GM21619 (cell line): ENCODE measurements around the gene BATF.

ENCODE experiments used
- ATAC-seq: cut with Tn5 transposase; IDR thresholded peaks from one replicate; pipeline ENCODE4 v1.9.1; 2021; ENCODE audit not compliant: unreplicated experiment

The BATF gene

GRCh38 chr14:75531660-75532317, 9.5 kb downstream of the BATF start:
- ATAC-seq = no peak

DNA sequence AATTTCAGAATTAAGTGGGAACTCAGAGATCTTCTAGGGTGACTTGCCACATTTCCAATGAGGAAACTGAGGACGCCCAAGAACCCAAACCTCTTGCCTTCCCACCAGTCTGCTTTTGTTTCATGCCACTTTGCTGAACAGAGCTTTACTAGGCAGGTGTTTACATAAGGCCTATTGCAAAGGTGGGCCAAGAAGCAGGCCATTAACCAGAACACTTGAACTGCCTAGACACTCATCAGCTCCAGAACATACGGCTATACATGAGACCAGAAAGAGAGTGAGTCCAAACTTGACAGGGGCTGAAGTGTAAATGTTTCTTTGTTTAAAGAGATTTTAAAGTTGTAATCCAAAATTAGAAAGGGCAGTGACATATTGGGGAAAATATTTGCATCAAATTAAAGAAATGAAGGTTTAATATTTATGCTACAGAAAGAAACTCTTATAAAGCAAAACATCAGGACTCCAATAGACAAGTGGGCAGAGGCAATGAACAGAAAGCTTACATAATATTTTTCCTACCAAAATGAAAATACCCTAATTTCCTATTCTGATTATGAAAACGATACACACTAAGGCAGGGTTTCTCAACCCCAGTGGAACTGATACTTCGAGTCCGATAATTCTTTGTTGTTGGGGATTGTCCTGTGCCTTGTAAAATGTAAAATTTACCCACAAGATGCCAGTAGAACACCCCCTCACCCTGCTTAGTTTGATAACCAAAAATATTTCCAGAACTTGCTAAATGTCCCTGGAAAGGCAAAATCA, 11.7 kb downstream of the BATF start:
- no peak for ATAC-seq

DNA sequence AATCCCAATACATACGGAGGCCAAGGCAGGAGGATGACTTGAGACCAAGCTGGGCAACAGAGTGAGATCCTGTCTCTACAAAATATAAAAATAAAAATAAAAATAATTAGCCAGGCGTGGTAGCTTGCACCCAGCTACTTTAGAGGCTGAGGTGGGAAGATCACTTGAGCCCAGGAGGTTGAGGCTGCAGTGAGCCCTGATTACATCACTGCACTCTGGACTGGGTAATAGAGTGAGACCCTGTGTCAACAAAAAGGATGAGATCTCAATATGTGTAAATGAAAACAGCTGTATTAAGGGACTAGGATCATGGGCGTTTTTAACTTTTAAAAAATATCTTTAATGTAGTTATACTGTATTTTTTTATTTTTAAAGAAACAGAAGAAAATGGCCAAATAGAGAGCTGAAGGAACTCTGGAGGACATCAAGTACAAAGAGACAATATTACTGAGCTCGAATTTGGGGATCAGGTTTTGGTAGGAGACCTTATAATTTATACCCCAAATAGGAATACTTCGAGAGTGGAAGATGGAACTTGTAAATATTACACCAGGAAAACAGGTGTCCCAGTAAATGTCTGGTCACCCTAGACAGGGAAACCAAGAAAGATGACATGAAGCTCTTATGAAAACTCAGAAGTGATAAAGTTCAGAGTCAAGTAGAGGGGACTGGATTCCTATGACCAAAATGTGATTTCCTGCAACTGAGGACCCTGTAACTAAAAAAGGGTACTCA, 13.1 kb downstream of the BATF start:
- ATAC-seq = no peak

DNA sequence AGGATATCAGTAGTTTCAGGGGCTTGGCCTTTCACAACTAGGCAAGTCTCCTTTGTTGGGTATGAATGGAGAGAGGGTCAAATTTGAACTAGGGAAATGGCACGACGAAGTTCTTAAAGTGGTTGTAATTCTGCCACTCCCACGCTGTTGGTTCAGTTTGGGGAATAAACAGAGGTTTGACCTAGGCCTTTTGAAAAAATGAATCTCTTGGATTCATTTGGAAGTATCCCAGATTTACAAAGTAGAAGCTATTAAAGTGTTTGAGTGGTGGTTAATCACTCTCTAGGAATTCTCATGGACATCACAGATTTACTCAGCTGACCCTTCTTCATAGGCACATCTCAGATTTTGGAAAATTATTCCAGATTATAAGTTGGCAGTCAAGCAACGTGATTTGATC, 14.8 kb downstream of the BATF start:
- no peak for ATAC-seq

DNA sequence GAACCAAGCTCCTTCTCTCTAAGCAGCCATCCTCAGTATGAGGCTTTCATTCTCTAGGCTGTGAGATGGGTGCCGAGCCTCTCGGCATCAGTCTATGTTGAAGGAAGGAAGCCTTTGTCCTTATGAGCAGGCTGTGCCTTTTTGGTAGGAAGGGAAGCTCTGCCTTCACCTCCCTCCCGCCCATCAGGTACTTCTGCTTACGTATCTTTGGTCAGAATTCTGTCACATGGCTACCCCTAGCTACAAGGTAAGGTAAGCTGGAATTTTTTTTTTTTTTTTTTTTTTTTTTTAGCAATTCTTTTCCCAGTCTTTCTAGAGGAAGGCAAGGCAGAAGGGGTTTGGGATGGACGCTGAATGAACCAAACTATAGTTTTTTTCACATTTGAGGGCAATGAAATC, 16.9 kb downstream of the BATF start:
- ATAC-seq = no peak

DNA sequence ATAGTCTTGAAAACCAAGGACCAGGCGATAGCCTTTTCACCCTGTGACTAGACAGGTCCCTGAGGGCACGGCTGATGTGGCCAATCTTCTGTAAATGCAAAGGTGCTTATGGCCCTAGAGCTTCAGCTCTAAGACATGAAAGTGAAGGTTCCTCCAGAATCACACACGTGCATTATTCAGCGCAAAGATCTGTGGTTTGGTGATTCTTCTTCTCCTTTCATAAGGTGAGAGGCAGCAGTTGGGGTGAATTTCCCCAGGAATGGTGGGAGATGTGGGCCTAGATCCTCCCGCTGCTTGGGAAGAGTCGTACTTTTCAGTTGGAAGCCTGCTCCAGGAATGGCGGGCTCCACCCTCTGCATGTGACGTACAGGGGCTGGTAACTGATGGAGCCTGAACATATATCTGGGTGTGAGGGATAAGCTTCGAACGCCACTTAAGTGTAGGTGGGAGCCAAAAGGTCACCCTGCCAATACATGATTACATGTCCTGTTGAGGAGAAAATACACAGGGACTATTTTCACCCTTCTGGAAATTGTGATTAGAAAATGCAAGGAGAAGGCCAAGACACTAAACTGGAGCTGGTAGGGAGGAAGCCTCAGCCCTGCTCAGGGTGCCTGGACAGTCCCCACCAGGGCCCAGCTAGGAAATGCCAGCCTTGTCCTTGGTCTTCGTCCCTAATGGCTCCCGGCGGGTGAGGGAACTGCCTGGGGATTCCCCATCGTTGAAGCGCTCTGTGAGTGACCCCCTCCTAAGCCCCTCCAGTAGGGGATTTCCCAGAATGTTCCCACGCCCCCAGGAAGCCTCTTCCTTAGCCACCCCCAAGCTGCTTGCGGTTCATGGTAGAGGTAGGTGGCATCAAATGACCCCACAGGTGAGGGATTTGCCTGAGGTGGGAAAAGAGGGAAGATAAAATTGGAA, 17.6 kb downstream of the BATF start:
- ATAC-seq = peak; percentile 53

DNA sequence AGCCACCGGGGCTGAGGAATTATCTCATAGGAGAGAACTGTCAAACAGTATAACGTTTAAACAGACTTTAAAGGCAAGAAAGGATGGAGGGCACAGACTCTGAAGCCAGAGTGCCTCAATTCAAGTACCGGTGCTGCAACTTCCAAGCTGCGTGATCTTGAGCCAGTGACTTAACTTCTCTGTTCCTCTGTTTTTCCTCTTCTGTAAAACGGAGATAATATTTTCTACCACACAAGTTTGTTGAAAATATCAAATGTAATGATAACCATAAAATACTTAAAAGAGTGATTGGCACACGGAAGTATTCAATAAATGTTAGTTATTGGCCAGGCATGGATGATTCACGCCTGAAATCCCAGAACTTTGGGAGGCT, 18.2 kb downstream of the BATF start:
- ATAC-seq = no peak

DNA sequence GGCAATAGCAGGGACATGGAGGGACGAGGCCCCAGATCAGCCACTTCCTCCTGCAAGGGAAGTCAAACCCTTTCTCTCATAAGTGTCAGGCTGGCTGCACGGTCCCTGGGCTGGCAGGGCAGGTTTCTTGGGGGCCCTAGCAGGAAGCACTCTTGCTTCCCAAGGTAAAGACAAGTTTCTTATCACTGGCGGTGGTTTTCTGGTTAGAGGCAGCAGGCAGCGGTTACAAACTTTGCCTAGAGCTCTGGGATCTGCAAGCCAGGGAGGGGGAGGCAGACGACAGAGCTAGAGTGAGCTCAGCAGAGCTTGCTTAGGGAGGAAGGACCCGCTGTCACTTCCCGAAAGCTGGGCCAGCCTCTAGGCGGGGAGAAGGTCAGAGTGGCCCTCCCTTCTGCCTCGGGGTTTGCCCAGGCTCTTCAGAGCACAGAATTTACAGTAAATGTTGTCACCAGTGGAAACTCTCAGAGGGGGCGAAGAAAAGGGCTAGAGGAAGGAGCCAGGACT, 20.4 kb downstream of the BATF start:
- ATAC-seq = peak; percentile 55

DNA sequence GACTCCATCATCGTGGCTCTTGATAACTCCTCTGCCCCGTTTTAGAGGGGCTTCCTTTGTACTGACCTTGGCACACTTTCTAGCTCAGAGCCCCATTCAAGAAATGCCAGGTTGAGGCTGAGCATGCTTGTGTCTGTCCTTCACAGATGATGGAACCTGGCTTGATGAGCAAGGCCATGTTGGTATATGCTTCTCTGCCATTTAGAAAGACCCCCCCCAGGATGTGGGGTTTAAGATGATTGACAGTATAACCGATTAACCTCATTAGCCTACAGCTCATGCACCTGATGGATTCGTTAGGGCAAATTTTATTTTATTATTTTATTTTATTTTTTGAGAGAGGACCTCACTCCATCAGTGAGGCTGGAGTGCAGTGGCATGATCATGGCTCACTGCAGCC, 21.0 kb downstream of the BATF start:
- peak; percentile 2 for ATAC-seq

- no peak for ATAC-seq
Measured at GRCh38 chr14:75543786-75544185, 21.5 kb downstream of the BATF start.

DNA sequence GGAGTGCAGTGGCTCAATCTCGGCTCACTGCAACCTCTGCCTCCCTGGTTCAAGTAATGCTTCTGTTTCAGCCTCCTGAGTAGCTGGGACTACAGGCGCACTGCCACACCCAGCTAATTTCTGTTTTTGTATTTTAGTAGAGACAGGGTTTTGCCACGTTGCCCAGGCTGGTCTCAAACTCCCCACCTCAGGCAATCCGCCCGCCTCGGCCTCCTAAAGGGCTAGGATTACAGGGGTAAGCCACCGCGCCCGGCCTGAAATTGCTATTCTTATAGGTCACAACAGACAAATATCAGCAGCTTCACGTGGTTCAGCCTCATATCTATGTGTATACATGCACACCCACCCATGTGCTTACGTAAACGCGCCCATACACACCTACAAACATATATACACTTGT, 23.6 kb downstream of the BATF start:
- no peak for ATAC-seq

DNA sequence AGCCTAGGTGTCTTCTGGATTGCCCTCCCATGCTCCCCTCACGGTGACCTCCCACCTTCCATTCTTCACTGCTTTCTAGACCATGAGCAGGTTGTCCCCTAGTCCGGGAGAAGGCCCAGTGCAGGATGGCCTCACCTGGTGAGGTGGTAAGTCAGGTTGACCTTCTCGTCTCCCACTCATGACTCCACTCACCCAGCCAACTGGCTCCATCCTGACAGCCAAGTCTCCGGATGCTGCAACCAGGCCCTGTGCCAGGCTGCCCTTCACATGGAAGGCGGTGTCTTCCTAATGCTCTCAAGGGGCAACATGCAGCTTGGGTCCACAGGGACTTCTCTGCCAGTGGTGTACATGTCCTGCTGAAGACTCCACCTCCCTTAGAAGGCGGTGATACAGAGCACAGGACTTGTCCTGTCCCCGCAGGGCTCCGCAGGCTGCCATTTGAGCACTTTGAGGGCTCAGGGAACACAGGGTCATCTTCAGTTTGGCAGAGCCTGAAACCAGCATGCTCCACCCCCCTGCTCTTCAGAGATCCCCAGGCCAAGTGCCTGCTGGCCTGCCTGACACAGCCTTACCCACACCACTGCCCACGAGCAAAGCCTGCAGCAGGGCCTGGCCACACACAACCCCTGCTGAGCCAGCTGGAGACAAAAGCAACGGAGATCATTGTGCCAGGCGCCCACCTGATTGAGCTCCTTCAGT, 25.4 kb downstream of the BATF start:
- no peak for ATAC-seq

DNA sequence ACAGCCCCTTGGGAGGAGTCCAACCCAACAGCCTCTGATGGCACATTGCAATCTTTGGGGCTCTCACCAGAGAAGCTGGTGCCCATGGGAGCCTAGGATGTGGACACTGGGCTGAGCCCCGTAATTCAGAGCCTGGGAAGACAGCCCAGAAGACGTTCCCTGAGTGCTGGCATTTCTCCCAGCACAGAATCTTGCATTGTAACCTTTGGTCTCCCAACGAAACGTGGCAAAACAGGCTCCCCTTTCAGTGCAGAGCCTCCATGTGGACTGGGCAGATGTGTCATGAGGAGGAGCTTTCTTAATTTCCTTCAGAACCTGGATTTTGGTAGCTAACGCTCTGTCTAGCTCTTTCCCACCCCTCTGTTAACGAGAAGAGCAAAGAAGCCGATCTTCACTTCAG, 26.3 kb downstream of the BATF start:
- no peak for ATAC-seq

- peak; percentile 47 for ATAC-seq
Measured at GRCh38 chr14:75549169-75549568, 26.9 kb downstream of the BATF start.

DNA sequence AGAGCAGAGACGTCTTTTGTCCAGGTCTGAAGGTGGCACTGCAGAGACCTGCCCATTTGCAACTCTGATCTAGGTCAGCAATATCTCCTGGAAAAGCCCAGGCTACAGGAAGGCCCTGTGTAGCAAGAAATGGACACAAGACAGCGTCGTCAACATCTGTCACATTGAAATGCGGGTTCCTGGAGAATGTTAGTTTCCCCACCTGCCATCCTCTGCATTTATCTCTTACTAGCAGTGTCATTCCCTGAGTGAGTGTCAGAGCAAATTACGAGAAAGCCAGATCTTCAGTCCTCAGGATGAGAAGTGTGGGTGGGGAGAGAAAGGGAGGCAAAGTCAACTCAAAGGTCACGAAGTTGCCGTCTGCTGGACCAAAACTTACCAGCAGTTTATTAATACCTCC, 28.8 kb downstream of the BATF start:
- no peak for ATAC-seq

- no peak for ATAC-seq
Measured at GRCh38 chr14:75553157-75553556, 30.9 kb downstream of the BATF start.

GRCh38 chr14:75553761-75554364, 31.6 kb downstream of the BATF start:
- no peak for ATAC-seq

- ATAC-seq = no peak
Measured at GRCh38 chr14:75554482-75554881, 32.2 kb downstream of the BATF start.

GRCh38 chr14:75558440-75558839, 36.2 kb downstream of the BATF start:
- ATAC-seq = no peak

- no peak for ATAC-seq
Measured at GRCh38 chr14:75559045-75559444, 36.8 kb downstream of the BATF start.
